NCI-H2171 (cell line): ENCODE measurements around the gene PRRT2.

Experiments
- DNase-seq: peaks from one replicate; lab custom pipeline; 2025; lab: John Stamatoyannopoulos, UW

PRRT2 gene

GRCh38 chr16:29862383-29862883 is 50.4 kb downstream of the PRRT2 start:
- no peak for DNase-seq

GRCh38 chr16:29862884-29863668 is 51.1 kb downstream of the PRRT2 start, which contains the start of gene CDIPT:
Gene CDIPT (minus strand): TSS chr16:29863226. CDS start chr16:29862857, 369 bp downstream.
- DNase-seq = peak; percentile 97

DNA sequence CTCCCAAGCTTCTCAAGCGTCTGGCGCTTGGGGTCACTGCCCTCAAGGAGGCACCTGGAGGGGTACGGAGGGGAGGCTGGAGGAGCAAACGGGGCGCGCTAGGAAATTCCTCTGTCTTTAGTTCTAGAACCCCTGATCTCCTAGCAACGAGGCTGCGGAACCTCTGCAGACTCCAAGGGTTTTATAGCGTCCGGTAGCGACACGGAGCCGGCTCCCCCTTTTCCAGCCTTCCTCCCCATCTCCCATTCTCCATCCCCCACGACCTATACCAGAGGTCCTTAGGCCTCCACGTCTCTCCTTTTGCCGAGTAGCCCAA is 51.6 kb downstream of the PRRT2 start:
- DNase-seq = no peak

DNA sequence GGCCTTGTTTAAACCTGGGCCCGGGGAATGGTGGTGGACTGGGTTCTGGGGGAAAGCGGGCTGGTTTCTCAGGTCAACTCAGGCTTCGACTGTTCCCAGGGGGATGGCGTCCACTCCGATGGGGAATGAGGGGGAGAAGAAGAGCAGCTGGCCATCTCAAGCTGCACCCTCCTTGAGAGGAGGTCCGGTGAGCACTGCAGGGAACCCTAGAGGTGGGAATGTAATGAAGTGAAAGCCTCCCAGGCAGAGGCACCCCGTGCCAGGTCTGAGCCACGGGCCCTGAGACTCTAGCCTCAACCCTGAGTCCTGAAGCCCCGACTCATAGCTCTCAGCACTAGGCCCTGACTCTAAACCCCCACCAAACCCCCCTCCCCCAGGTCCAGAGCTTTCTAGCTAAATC is 52.2 kb downstream of the PRRT2 start:
- DNase-seq = no peak
